Astrocyte of the spinal cord (primary cell): ENCODE data around the gene IQCN.

Experiments
- DNase-seq: peaks from one replicate; pipeline ENCODE4 v3.0.0; 2011; ENCODE audit warnings: low read depth, low spot score
- H3K4me3 ChIP-seq: 2 replicates; pipeline ENCODE4 v1.5.1; 2011; ENCODE audit warnings: low read depth, mild to moderate bottlenecking, low read length, moderate library complexity
- in situ Hi-C: cut with HindIII; loops from 2 replicates; pipeline ENCODE4 v1.10.0; 2017; ENCODE audit warnings: low sequenced_read_pairs
- TF ChIP-seq, protein P1 (sequence below): IDR thresholded peaks from 2 replicates; pipeline ENCODE4 v1.5.1; 2012; ENCODE audit warnings: low read depth, mild to moderate bottlenecking, low read length, inconsistent platforms

IQCN gene

DNA sequence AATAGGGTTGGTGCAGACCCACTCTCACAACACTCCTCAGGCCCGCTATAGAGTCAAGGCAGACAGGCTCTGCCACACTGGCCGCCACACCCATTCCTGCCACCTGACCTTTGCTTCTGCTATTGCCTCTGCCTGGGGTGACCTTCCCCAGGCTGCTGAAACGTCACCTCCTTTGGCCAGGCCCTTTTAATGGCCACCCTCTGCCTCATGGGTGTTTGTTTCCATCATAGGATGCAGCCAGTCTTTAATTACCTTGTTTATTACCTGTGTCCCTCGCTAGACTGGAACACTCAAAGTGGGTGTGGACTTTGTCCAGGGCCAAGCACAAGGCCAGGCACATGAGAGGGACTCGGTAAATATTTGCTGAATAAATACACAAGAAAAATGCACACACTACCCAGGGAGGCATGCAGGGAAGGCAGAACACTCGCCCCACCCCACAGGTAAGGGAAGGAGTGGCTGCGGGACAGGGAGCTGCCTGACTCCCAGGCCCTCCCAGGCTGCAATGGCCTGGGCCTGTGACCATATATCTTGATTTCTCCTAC lies 45.4 kb upstream of the IQCN start:
- TF ChIP-seq, protein P1, sequence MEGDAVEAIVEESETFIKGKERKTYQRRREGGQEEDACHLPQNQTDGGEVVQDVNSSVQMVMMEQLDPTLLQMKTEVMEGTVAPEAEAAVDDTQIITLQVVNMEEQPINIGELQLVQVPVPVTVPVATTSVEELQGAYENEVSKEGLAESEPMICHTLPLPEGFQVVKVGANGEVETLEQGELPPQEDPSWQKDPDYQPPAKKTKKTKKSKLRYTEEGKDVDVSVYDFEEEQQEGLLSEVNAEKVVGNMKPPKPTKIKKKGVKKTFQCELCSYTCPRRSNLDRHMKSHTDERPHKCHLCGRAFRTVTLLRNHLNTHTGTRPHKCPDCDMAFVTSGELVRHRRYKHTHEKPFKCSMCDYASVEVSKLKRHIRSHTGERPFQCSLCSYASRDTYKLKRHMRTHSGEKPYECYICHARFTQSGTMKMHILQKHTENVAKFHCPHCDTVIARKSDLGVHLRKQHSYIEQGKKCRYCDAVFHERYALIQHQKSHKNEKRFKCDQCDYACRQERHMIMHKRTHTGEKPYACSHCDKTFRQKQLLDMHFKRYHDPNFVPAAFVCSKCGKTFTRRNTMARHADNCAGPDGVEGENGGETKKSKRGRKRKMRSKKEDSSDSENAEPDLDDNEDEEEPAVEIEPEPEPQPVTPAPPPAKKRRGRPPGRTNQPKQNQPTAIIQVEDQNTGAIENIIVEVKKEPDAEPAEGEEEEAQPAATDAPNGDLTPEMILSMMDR: no peak
- H3K4me3 ChIP-seq: no peak overlapping the region
- DNase-seq: no peak
- in situ Hi-C loops: no loop called here

DNA sequence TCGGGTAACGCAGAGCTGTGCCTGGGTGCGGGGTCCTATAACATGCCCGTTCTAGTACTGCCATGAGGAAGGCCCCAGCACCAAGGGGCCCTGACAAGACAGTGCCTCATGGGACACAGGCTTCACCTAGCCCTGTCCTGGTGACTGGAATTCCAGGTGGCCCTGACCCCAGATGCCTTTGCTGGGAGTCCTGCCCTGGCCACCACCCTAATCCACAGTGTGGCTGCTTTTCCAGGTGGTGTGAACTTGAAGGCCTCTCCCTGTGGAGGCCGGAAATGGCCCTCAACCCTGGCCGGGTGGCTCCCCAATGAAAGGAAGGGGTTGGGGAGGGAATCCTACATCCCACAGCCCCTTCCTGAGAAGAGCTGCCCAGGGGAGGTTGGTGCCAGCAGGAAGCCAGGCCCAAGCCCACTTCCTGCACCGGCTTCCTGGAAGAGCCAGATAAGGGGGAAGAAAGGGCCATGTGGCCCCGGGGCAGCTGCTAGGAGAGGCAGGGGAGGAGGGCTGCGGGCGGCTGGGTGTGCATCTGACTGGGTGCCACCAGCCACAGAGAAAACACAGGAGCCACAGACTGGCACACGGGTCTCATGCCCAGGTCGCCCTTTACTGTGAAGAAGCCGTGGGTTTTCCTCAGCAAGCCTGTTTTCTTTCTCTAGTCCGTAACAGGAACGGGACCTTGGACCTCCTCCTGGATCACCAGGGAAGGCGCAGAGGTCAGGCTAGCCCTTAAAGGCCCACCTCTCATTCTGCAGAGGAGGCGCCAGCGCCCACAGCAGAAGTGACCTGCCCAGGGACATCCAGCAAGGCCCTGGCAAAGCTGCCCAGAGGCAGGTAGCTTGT lies 43.9 kb upstream of the IQCN start:
- DNase-seq: no peak
- in situ Hi-C loops: no loop called here
- TF ChIP-seq, protein P1: no peak
- no peak overlapping the region for H3K4me3 ChIP-seq

DNA sequence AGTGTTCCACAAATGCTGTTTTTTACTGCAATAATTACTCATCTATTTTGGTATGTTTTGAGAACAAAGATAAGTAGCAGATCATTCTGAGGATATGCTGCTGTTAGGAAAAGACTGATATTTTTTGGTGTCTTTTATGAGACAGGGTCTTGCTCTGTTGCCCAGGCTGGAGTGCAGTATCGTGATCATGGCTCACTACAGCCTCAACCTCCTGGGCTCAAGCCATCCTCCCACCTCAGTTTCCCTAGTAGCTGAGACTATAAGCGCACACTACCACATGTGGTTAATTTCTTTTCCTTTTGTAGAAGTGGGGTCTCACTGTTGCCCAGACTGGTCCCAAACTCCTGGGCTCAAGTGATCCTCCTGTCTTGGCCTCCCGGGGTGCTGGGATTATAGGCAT lies 39.1 kb upstream of the IQCN start:
- DNase-seq: no peak
- in situ Hi-C loops: no loop called here
- no peak overlapping the region for H3K4me3 ChIP-seq
- TF ChIP-seq, protein P1: no peak

DNA sequence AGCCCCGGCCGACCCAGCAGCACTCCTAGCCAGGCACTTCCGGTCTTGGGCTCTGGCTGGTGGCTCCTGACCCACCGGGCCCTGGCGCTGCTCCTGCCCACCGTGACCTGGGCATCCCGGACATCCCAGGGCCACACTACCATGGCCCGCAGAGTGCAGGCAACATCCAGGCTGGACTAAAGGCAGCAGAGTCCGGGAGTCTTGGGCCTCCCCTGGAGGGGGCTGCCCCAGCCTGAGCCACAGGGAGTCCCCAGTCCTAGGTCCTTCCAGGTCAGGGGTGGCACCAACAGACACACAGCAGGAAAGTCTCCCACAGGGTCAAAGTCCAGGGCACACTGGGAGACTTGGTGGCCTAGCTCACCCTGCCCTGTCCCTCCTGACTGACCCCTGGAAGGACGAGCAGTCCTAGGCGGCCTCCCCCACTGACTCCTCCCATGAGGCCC lies 37.9 kb upstream of the IQCN start:
- TF ChIP-seq, protein P1: no peak
- in situ Hi-C loops: no loop called here
- no peak for DNase-seq
- no peak overlapping the region for H3K4me3 ChIP-seq

DNA sequence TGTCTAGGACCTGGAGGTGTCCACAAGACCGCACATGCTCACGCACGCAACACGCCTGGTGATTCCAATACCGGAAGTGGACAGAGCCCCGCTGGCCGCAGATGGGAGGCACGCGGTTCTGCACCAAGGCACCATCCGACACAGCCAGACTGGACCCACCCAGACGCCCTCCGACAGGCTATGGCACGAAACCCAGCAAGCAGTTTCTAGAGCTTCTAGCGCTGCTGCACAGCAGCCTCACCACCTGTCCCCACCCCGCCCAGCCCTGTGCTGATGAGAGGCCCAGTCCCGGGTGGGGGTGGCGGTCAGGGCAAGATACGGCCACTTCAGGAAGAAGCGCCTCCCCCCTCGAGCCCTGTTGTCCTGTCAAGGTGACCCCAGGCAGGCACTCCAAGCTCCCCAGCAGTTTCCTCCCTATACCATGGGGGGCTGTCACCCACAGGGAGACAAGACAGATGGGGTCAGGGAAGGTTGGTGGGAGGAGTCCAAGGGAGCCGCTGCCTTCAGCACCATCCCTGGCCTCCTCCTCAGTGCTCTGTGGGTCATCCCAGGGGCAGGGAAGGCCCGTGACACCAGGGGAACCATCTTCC lies 37.3 kb upstream of the IQCN start:
- TF ChIP-seq, protein P1: no peak
- no peak for DNase-seq
- H3K4me3 ChIP-seq: no peak overlapping the region
- in situ Hi-C loops: no loop called here

DNA sequence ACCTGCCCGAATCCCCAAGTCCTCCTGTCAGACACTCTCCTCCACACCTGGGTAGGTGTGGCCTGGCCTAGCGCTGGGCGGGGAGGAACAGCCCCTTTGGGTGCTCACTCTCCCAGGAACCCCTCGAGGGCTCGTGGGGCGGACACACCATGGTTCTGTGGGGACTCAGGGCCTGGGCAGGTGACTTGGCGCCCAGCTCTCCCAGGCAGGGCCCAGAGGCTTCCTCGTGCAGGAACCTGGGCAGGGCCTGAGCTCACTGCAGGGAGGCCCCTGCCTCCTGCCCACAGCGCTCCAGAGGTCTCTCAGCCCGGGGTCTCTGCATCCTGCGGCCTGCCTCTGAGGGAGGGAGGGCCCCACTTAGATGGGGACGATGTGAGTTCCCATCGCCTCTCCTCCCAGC lies 36.7 kb upstream of the IQCN start:
- DNase-seq: no peak
- TF ChIP-seq, protein P1: no peak
- no peak overlapping the region for H3K4me3 ChIP-seq
- in situ Hi-C loops: no loop called here
